ENCODE results near the gene CACNA1S. TPM values are rescaled to one million over a fixed set of nuclear protein-coding genes. Genes with fewer than 3 reads are reported as not detected.

Gene CACNA1S
- total and polyA plus RNA-seq, 2 of the 4 experiments (the other 2 are of a cell fraction) = not detected

GRCh38 chr1:201021630-201022492, 90.4 kb downstream of the CACNA1S start (continued):
- TF ChIP-seq CEBPB (IDR thresholded peaks at IDR 0.05; ENCODE audit: low read depth, low read length) (no peak), CHD1 (IDR thresholded peaks at IDR 0.05; ENCODE audit: low read depth, low read length) (no peak)

- no peak overlapping the region for H3K18ac ChIP-seq (ENCODE audit: low read depth, low read length)
- H3K9ac ChIP-seq (ENCODE audit: low read depth, low read length) = no peak overlapping the region
- H3K4me3 ChIP-seq (ENCODE audit: insufficient read depth, low read depth, low read length) = no peak overlapping the region
- DNase-seq = no peak
- TF ChIP-seq CTCF (conservative IDR thresholded peaks at IDR 0.05; ENCODE audit: low read depth, low read length) = 0 out of 2 replicates have a peak, but pooled peaks have one; percentile 9
- no peak for TF ChIP-seq NFE2L2 (IDR thresholded peaks at IDR 0.05; ENCODE audit: low read depth, low read length)
- no peak overlapping the region for H3K27ac ChIP-seq (ENCODE audit: insufficient read depth, low read length)
- H2BK20ac ChIP-seq (ENCODE audit: low read depth, low read length) = no peak overlapping the region
- H3K9me3 ChIP-seq (ENCODE audit: control insufficient read depth, insufficient read depth, low read length) = no peaks in the 10 kb centered on the region
- H2AFZ ChIP-seq (replicated peaks; ENCODE audit: low read length, poor library complexity) = no peak overlapping the region
- ATAC-seq (ENCODE audit: low read depth) = no peak
- H3K14ac ChIP-seq (replicated peaks; ENCODE audit: low read depth, low read length) = no peak overlapping the region
- 100% methylated on average over 1 of the region's 11 CpGs; no CpG with 5 or more reads in 1 of the 2 experiments for WGBS, 2 experiments (ENCODE audit: extremely low coverage in 2 of 2, insufficient read length in 1 of 2)
- H4K20me1 ChIP-seq (ENCODE audit: insufficient read depth, low read length) = peaks cover 4% of the 10 kb centered on the region; the same call in 1 of the 2 replicates
- peaks cover 5% of the 10 kb centered on the region; the same call in 1 of the 2 replicates for H3K4me1 ChIP-seq (ENCODE audit: control insufficient read depth, insufficient read depth, low read length)
- dilution Hi-C loops (cut with HindIII; ENCODE audit: low sequenced_read_pairs, unreplicated experiment) = no loop called here
- H4K5ac ChIP-seq (ENCODE audit: low read depth, low read length) = no peak overlapping the region
- no peak overlapping the region for H2AK5ac ChIP-seq (ENCODE audit: low read depth, low read length)
- no peak overlapping the region for H2BK5ac ChIP-seq (ENCODE audit: low read depth, low read length, poor library complexity, severe bottlenecking)
- H3K4ac ChIP-seq (ENCODE audit: low read depth, low read length) = no peak overlapping the region
- H2BK15ac ChIP-seq (ENCODE audit: low read depth, low read length) = no peak overlapping the region
- no peak overlapping the region for H2BK120ac ChIP-seq (ENCODE audit: low read depth, low read length)
- BruUV-seq (replicated peaks) = no TSS peak
- H3K79me1 ChIP-seq (ENCODE audit: low read depth in 1 of 2, low read length in 2 of 2) = no peaks in the 10 kb centered on the region
- peaks cover 3% of the 10 kb centered on the region; the same call in 1 of the 2 replicates for H3K9me1 ChIP-seq (ENCODE audit: insufficient read depth, low read length)
- intact Hi-C loops (cut with micrococcal nuclease) = loop anchor here (10.0 kb wide), 1 partner anchor 136 kb away; no protein-coding TSS in a partner anchor
- H3K23ac ChIP-seq (ENCODE audit: low read depth, low read length) = no peak overlapping the region; the same call in 1 of the 2 replicates
- in situ Hi-C loops (cut with MboI; ENCODE audit: low sequenced_read_pairs) = no loop called here
- POLR2A ChIA-PET (ENCODE audit: unreplicated experiment) = interaction anchor here (0.5 kb wide), 1 partner anchor 82 kb away, joined by 7 read pairs; no protein-coding TSS in a partner anchor
- CTCF ChIA-PET = interaction anchor here (0.7 to 1.1 kb wide), 3 partner anchors 15 to 462 kb away, joined by 3 read pairs; no protein-coding TSS in a partner anchor
- H3K27me3 ChIP-seq (ENCODE audit: control insufficient read depth, insufficient read depth, low read length) = peaks cover 22% of the 10 kb centered on the region
- H4K91ac ChIP-seq (ENCODE audit: insufficient read depth, low read depth, low read length) = no peak overlapping the region
- no peak overlapping the region for H4K8ac ChIP-seq (ENCODE audit: low read depth in 2 of 2, low read length in 2 of 2)
- H3K36me3 ChIP-seq (ENCODE audit: control insufficient read depth, insufficient read depth, low read length) = no peaks in the 10 kb centered on the region
- H3K4me2 ChIP-seq (ENCODE audit: low read depth, low read length) = no peak overlapping the region
- no peak overlapping the region for H3K56ac ChIP-seq (ENCODE audit: extremely low read depth, insufficient read depth, low read length)
- no peak overlapping the region for H2AK9ac ChIP-seq (replicated peaks; ENCODE audit: low read depth, low read length, poor library complexity)
These were observed 91.3 kb downstream of the CACNA1S start for GRCh38 chr1:201020721-201021629.

Measured in IMR-90 (cell line).